Pons (tissue), 1 donor: ENCODE results near the gene SNX3.
"Not testable (repeated sequence)": the region's sequence is repeated elsewhere in the genome, so short reads cannot be mapped to it uniquely, and the experiment has no call there.

Experiments
- DNase-seq: peaks from one replicate; pipeline ENCODE4 v3.0.0-alpha.2; 2016; ENCODE audit warnings: low spot score

Gene SNX3

DNA sequence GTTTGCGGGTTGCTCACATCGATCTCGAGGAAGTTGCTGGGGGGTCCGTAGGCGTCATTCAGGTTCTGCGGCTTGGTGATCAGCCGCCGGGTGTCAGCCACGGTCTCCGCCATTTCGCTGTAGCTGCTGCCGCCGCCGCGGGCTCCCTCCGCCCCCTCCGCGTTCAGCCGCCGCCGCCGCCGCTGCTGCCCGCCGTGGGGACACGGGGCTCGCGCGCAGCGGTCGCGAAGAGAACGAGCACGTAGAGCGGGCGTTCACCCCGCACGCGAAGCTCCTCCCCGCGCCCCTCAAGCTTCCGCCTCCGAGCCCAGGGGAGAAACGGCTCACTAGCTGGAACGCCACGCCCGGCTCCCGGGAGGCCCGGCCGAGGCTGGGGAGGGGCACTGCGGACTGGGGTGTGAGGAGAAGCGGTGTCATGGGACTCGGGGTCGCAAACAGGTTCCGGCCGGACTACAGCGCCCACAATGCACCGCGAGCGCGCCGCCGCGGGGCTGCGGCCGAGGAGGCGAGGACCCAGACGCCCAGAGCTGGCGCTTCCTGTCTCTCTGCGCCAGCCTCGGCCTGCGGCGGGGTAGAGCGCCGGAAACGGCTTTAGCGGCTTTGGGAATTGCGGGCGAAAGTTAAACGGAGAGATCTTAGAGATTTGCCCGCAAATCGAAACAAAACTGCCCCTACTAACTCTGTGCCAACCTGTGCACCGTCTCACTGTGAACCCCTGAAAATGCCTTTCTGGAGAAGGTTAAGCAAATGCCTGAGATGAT, at the start of gene SNX3:
SNX3 (minus strand) TSS at position 232 of the 761 bp plus-strand sequence; CDS start at position 113, 119 bp downstream.
- peak; percentile 89 for DNase-seq

DNA sequence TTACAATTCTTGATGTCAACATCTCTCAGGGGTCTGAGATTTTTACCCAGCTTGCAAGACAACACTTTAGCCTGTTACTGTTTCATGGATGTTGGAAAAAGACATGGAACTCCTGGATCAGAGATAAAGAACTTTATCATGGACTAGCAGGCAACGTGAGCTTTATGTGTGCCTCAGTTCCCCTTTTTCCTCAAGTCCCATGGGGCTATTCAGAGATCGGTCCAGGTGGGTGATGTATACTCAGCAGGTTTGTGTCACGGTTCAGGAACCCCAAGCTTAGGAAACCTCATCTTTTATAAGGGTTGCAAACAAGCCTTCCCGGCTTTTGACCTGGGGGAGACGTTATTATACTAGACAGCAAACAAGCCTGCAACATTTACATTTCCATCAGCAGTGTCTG, 49.0 kb upstream of the SNX3 start:
- no peak for DNase-seq

DNA sequence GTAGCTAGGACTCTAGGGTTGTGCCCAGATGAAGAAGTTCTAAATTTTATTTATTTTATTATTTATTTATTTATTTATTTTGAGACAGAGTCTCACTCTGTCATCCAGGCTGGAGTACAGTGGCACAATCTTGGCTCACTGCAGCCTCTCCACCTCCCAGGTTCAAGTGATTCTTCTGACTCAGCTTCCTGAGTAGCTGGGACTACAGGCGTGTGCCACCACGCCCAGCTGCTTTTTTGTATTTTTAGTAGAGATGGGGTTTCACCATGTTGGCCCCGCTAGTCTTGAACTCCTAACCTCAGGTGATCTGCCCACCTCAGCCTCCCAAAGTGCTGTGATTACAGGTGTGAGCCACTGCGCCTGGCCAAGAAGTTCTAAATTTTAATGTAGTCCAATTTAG, 47.8 kb upstream of the SNX3 start:
- not testable (repeated sequence) for DNase-seq

DNA sequence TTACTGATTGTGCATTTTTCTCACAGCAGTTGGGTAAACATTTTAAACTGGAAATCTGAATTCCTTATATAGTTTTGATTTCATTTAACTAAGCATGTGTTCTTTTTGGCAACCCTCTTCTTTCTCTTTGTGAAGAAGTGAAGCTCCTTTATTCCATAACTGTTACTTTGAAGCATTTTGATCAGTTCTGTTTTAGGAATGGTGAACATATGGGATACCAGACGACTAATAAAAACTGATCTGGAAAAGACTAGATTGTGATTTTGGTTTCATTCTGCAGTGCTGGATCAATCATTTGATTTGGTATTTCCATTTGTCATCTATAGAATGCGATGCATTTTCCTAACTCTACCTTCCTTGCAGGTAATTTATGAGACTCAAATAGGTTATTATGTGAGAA, 43.8 kb upstream of the SNX3 start:
- no peak for DNase-seq

DNA sequence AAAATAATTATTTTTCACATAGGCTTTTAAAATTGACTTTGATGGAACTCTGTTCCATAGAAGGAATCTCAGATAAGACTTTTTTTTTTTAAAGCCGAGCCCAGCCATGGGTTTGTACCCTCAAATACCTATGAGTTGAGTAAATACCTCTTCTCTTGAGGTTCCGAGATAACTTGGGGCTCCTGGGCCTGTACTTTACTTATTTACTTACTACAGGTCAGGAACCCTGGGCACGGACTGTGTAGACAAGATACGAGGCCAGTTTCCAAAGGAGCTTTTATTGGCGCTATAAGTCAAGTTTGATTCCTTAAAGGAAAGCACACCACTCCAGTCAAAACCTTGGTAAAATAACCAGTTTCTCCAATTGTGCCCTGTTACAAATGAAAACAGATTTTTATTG, 41.5 kb upstream of the SNX3 start:
- no peak for DNase-seq

DNA sequence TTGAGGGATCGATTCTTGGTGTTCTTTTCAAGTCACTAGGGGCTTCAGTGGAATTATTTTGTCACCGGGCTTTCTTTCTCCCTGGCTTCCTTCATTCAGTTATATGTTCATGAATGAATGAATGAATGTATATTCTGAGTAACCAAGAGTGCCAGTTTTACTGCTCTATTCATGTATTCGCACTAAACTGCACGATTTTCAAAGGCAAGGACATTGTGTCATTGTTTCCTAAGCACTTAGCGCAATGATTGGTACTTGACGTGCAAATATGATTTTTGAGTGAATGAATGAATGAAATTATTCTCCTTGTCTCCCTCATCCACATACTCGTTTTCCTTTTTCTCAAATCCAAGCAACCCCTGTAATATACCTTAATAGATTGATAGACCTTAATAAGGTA, 34.8 kb upstream of the SNX3 start:
- DNase-seq = no peak

DNA sequence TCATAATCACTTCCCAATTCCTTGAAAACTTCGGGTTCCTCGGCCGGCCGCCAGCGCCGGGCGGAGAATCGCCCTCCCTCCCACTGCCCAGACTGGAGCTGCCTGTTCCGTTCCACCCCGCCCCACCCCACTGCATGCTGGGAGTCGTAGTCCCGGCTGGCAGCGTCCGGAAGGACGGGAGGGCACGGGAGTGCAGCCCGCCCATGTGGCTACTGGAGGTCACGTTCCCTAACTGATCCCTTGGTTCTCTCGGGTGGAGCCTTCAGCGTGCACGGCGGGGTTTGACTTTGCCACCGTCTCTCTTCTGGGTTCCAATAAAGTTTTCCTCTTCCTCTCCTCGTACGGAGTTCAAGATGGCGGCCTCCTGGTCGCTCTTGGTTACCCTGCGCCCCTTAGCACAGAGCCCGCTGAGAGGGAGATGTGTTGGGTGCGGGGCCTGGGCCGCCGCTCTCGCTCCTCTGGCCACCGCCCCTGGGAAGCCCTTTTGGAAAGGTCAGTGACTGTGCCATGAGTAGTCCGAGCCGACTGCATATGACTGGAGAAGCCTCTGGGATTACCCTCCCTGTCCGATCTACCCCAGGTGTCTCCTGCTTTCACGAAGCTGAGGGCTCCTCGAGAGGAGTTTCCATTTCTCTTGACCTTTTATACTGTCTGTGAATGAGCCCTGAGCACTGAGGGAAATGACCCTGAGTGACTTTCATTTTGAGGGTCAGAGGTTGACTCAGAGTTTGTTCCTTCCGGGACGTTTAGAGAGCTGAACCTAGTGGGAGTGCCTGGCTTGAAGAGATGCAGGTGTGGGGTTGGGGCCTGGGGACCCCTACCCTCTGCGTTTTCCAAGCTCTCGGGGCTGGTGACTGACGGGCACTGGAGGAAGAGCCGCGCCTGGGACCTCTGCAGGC, 34.1 kb upstream of the SNX3 start, which contains the start of gene AFG1L:
AFG1L (plus strand) TSS at position 328 of the 899 bp plus-strand sequence; CDS start at position 354, 26 bp downstream.
- DNase-seq = peak; percentile 91

DNA sequence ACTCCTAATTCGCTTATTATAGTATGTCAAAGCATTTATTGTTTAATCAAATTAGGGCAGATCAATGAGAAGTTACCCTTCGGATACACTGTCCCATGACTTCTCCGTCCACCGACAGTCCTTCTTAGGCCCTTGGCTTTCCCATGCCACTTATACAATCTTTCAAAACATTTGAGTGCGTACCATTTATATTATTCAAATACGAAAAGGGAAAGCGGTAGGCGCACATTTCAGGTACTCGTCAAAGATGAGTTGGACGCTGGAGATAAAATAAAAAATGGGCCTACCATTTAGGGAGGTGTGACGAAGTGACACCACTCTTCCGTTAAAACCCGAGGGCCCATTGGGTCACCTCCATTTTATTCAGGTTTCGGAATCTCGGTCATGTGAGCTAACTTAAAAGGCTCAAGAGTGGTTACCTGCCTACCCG, 33.5 kb upstream of the SNX3 start:
- no peak for DNase-seq

DNA sequence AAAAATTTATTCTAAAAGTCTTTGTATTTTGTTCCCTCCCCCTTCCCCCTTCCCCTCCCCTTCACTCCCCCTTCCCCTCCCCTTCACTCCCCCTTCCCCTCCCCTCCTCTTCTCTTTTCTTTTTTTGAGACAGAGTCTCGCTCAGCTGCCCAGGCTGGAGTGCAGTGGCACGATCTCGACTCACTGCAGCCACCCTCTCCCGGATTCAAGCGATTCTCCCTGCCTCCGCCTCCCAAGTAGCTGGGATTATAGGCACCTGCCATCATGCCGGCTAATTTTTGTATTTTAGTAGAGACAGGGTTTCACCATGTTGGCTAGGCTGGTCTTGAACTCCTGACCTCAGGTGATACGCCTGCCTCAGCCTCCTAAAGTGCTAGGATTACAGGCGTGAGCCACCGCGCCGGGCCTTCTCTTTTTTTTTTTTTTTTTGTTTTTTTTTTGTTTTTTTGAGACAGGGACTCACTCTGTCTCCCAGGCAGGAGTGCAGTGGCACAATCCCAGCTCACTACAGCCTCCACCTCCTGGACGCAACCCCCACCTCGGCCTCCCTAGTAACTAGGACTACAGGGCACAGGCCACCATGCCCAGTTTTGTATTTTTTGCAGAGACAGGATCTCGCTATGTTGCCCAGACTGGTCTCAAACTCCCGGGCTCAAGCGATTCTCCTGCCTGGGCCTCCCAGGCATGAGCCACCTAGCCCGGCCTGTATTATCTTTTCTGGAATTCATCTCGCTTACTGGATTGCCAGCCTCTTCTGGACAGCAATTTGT, 32.9 kb upstream of the SNX3 start:
- DNase-seq = no peak

DNA sequence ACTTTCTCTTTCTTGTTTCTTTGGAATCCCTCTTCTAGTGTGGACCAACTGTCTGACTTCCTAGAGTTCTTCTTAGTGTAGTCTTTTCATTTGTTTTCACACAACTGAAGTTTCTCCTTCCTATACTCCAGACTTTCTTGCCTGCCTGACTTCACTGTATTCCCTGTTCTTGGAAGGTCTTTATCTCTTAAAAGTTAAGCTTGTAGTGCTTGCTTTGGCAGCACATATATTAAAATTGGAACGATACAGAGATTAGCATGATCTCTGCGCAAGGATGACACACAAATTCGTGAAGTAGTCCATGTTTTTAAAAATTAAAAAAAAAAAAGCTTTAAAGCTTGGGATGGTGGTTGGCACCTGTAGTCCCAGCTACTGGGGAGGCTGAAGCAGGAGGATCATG, 31.7 kb upstream of the SNX3 start:
- not testable (repeated sequence) for DNase-seq

DNA sequence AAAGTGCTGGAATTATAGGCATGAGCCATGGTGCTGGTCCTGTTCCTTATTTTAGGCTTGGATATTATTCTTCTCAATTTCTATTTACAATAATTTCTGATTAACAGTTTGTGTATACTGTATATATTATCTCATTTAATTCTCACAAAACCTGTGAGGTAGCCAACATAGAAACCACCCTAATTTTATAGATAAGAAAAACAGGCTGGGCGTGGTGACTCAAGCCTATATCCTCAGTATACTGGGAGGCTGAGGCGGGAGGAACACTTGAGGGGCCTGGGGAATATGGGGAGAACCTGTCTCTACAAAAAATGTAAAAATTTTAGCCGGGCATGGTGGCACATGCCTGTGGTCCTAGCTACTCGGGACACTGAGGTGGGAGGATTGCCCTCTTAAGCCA, 30.3 kb upstream of the SNX3 start:
- no peak for DNase-seq

DNA sequence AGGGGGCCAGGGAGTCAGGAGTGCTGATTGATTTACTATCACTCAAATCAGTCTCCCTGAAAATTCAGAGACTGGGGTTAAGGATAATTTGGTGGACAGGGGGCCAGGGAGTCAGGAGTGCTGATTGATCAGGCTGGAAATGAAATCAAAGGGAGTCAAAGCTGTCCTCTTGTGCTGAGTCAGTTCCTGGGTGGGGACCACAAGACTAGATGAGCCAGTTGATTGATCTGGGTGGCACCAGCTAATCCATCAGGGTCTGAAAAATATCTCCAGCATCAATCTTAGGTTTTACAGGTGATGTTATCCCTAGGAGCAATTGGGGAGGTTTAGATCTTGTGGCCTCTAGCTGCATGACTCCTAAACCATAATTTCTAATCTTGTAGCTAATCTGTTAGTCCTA, 27.9 kb upstream of the SNX3 start:
- no peak for DNase-seq

DNA sequence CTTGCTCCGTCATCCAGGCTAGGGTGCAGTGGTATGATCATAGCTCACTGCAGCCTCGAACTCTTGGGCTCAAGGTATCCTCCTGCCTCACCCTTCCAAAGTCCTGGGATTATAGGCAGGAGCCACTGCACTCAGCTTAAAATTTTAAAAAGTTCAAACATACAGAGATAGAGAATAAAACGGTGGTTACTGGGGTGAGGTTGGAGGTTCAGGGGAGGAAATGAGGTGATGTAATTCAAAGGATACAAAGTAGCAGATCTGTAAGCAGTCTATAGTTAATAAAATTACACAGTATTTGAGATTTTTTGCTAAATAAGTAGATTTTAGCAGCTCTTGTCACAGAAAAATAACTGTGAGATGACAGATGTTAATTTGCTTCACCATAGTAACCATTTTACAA, 26.5 kb upstream of the SNX3 start:
- no peak for DNase-seq

DNA sequence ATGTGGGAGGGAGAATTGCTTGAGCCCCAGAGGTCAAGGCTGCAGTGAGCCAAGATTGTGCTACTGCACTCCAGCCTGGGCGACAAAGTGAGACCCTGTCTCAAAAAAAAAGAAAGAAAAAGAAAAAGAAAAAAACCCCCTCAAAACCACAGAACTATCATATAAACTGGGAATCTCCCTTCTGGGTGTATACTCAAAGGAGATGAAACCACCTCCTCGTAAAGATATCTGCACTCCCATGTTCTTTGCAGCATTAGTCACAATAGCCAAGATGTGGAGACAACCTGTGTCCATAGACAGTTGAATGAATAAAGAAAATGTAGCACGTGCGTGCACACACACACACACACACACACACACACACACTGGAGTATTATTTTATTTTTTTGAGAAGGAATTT, 25.5 kb upstream of the SNX3 start:
- DNase-seq = no peak

DNA sequence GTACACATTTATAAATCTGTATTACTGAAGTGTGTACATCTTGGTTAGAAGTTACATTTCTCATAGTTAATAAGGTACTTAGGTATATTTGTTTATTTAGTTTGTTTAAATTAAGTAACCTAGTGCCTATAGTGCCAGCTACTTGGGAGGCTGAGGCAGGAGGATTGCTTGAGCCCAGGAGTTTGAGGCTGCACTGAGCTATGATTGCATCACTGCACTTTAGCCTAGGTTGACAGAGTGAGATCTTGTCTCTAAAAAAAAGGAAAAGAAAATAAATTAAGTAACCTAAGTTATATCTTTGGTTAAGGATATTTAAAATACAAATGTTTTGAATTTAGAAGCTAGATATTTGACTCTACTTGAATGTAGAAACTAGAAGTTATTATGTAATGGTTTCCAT, 24.5 kb upstream of the SNX3 start:
- no peak for DNase-seq

DNA sequence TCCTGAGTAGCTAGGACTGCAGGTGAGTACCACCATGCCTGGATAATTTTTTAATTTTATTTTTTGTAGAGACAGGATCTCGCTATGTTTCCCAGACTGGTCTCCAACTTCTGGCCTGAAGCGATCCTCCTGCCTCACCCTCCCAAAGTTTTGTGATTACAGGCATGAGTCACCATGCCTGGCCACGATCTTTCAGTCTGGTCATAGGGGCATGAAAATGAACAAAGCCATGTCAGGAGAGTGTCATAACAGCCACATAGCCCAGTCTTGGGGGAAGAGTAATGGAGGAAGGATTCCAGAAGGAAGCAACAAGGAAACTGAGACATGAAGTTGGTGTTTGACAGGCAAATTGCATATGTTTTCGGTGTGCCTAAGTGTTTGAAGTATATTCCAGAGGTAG, 17.0 kb upstream of the SNX3 start:
- DNase-seq = no peak

DNA sequence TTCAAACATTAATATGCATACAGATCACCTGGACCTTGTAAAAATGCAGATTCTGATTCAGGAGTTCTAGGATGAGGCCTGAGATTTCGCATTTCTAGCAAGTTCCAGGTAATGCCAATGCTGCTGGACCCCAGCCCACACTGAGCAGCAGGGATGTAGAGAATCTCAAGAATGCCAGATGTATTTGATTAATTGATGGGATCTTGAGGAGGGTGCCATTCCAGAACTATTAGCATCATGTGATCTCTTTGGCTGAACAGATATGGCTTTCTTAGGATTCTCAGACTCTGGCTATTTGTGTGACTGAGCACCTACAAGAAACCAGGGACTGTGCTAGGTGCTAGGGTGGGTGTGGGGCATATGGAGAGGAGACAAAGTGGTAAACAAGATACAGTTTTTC, 16.5 kb upstream of the SNX3 start:
- DNase-seq = no peak

DNA sequence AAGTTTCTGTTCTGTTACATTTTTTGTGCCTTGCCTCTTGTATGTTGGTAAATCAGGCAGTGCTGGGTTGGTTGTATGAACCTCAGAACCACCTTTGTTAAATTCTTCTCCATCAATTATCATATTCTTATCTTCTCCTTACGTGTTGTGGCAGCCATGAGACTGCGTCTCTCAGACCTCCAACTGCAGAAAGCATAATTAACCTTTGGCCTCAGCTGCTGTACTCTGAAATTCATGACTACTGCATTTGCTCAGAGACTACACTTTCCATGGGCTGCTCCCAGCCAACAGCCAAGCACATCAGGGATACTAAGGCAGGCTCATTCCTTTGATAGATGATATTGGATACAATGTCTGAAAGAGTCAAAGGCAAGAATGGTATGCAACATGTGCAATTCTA, 15.1 kb upstream of the SNX3 start:
- no peak for DNase-seq

DNA sequence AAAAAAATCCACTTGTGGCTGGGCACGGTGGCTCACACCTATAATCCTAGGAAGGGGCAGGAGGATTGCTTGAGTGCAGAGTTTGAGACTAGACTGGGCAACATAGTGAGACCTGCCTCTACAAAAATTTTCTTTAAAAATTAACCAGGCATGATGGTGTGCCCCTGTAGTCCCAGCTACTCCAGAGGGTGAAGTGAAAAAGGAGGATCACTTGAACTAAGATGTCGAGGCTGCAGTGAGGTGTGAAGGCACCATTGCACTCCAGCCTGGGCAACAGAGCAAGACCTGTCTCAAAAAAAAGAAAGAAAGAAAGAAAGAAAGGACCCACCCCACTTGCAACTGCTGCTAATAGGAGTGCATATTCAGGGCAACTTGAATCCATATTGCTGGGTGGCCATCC, 13.7 kb upstream of the SNX3 start:
- DNase-seq = no peak

DNA sequence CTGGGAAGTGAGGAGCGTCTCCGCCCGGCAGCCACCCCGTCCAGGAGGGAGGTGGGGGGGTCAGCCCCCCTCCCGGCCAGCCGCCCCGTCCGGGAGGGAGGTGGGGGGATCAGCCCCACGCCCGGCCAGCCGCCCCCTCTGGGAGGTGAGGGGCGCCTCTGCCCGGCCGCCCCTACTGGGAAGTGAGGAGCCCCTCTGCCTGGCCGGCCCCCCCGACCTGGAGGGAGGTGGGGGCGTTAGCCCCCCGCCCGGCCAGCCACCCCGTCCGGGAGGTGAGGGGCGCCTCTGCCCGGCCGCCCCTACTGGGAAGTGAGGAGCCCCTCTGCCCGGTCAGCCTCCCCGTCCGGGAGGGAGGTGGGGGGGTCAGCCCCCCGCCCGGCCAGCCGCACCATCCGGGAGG, 9.1 kb upstream of the SNX3 start:
- not testable (repeated sequence) for DNase-seq

DNA sequence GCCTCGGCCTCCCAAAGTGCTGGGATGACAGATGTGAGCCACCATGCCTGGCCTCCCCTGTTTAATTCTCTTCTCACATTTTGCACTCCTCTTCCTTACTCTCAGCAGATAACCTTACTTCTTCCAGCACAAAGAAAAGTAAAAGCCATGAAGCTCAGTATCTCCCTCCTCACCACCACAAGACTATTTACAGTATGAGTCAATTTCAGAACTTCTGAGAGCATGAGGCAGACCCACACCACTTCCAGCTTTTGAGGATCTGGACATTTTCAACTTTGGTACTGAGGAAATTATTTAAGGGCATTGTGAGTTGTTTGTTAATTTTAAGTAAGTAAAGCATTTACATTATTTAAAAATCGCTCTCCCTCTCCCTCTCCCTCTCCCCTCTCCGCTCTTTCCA, 8.0 kb upstream of the SNX3 start:
- no peak for DNase-seq

DNA sequence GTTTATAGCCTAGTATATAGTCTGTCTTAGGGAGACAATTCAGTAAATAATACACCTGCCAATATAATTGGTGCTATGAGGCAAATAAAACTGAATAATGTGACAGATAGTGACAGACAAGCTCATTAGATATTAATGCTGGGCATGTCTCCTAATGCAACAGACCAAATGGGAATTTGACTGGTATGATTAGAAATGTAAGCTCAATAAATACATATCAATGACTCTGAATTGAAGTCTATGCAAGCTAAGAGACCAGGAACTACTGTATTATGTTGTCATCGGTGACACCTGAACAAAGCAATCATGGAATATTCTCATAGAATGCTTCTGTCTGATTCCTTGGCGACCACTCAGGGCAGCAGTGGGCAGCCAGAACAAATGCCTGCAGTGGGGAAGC, 2.5 kb upstream of the SNX3 start:
- no peak for DNase-seq
